Testis (tissue), 3 donors: ENCODE data around the gene VSX2. TPM values are rescaled to one million over a fixed set of nuclear protein-coding genes. Genes with fewer than 3 reads are reported as not detected.

Experiments used
- DNase-seq: peaks from one replicate; pipeline ENCODE4 v3.0.0-alpha.2; 2019
- H3K27ac ChIP-seq, 2 donors: fragments of 200-600 bp; sonication (generic); one replicate each; pipeline ENCODE4 v1.5.1; 2019
- H3K27me3 ChIP-seq: fragments of 200-600 bp; sonication (generic); one replicate; pipeline ENCODE4 v1.5.1; 2019
- H3K36me3 ChIP-seq: fragments of 200-600 bp; sonication (generic); one replicate; pipeline ENCODE4 v1.5.1; 2017; ENCODE audit warnings: low read depth; ENCODE audit errors: missing control alignments
- H3K4me1 ChIP-seq: fragments of 200-600 bp; sonication (generic); one replicate; pipeline ENCODE4 v1.5.1; 2019
- H3K4me3 ChIP-seq, 2 donors: fragments of 200-600 bp; sonication (generic); one replicate each; pipeline ENCODE4 v1.5.1; 2017 to 2019
- H3K9me3 ChIP-seq: fragments of 200-600 bp; sonication (generic); one replicate; pipeline ENCODE4 v1.5.1; 2017
- POLR2A ChIP-seq: fragments of 450-650 bp; IDR thresholded peaks from one replicate; pipeline ENCODE4 v1.6.1; 2017; ENCODE audit warnings: antibody characterized with exemption, mild to moderate bottlenecking, moderate library complexity
- WGBS, 2 donors: methylation state at CpG; one replicate each; pipeline ENCODE4 v1.1.5; 2018; 5-methylcytosine and 5-hydroxymethylcytosine counted together
- intact Hi-C: fragments of 100-400 bp; cut with DNase I; formaldehyde crosslinking; loops from one replicate; pipeline ENCODE4 v1.15.1; 2023; ENCODE audit warnings: low total_unique reads
- polyA plus RNA-seq: library from polyadenylated mRNA; stranded (reverse); fragments of 350-450 nt; fragmentation: Illumina TruSeq; extraction: RNeasy Lipid Tissue Mini Kit (QIAGEN cat#74804); gene quantifications from one replicate; pipeline ENCODE4 v1.2.3, GENCODE V29; 2014; ENCODE audit warnings: low read depth, low replicate concordance; ENCODE audit not compliant: insufficient read depth
- total RNA-seq, 2 donors: library from RNA; depleted of rRNA; stranded (reverse); fragments of >200 nt; gene quantifications; one replicate each; pipeline ENCODE4 v1.2.3, GENCODE V29; 2016
- TF ChIP-seq, protein P1 (sequence below), 3 experiments: fragments of 450-650 bp in 2 of 3; fragments of 200-600 bp in 1 of 3; sonication (generic) in 1 of 3; IDR thresholded peaks; one replicate each; pipeline ENCODE4 v1.5.1; 2016 to 2019; ENCODE audit warnings: antibody characterized with exemption in 3 of 3, mild to moderate bottlenecking in 2 of 3, moderate library complexity in 1 of 3

VSX2 gene
- total and polyA plus RNA-seq, 3 donors from 2014 or later, result 0.16 to 0.55 (median 0.37) TPM

DNA sequence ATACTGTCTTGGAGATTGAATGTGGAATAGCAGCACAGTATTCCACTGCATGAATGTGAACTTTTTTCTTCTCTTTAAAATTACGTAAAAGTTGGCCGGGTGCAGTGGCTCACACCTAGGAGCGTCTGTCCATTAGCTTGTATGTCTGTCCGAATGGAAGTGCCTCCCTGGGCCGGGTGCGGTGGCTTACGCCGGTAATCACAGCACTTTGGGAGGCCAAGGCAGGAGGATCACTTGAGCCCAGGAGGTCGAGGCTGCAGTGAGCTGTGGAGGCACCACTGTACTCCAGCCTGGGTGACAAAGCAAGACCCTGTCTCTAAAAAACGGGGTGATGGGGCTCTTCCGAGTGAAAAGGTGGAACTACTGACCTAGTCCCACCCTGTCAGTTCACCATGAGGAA, 22.6 kb upstream of the VSX2 start:
- TF ChIP-seq, protein P1, sequence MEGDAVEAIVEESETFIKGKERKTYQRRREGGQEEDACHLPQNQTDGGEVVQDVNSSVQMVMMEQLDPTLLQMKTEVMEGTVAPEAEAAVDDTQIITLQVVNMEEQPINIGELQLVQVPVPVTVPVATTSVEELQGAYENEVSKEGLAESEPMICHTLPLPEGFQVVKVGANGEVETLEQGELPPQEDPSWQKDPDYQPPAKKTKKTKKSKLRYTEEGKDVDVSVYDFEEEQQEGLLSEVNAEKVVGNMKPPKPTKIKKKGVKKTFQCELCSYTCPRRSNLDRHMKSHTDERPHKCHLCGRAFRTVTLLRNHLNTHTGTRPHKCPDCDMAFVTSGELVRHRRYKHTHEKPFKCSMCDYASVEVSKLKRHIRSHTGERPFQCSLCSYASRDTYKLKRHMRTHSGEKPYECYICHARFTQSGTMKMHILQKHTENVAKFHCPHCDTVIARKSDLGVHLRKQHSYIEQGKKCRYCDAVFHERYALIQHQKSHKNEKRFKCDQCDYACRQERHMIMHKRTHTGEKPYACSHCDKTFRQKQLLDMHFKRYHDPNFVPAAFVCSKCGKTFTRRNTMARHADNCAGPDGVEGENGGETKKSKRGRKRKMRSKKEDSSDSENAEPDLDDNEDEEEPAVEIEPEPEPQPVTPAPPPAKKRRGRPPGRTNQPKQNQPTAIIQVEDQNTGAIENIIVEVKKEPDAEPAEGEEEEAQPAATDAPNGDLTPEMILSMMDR (IDR thresholded peaks at IDR 0.05), result no peak
- TF ChIP-seq POLR2A, result no peak
- H3K36me3 ChIP-seq, result no peaks in the 10 kb centered on the region
- WGBS, 2 donors, result 92 to 95% methylated on average over 11 of the region's 11 CpGs
- no peaks in the 10 kb centered on the region for H3K27me3 ChIP-seq
- no peaks in the 10 kb centered on the region for H3K9me3 ChIP-seq
- no peak overlapping the region for H3K27ac ChIP-seq
- no peak for DNase-seq
- peaks cover 4% of the 10 kb centered on the region for H3K4me1 ChIP-seq
- no peak overlapping the region for H3K4me3 ChIP-seq
- intact Hi-C loops, result no loop called here

GRCh38 chr14:74217672-74218448, 21.4 kb upstream of the VSX2 start:
- Histone ChIP-seq H3K27me3 (no peaks in the 10 kb centered on the region), H3K27ac (no peak overlapping the region), H3K9me3 (no peaks in the 10 kb centered on the region), H3K4me3 (peak overlapping the region in 1 of 2 donors; percentile 46), H3K36me3 (no peaks in the 10 kb centered on the region), H3K4me1 (peaks cover 4% of the 10 kb centered on the region)
- WGBS, 2 donors, result 9 to 57% methylated on average over 3 to 34 of the region's 40 CpGs
- intact Hi-C loops, result no loop called here
- DNase-seq, result peak; percentile 76
- no peak for TF ChIP-seq POLR2A
- TF ChIP-seq, protein P1 (IDR thresholded peaks at IDR 0.05), result peak; percentile 43 to 92 (median 72)

- DNase-seq, result no peak
- intact Hi-C loops, result no loop called here
- Histone ChIP-seq H3K36me3 (no peaks in the 10 kb centered on the region), H3K4me3 (no peak overlapping the region), H3K27me3 (no peaks in the 10 kb centered on the region), H3K9me3 (no peaks in the 10 kb centered on the region), H3K4me1 (peaks cover 4% of the 10 kb centered on the region), H3K27ac (no peak overlapping the region)
- TF ChIP-seq, protein P1 (IDR thresholded peaks at IDR 0.05), result no peak
- TF ChIP-seq POLR2A, result no peak
- WGBS, 2 donors, result 49 to 51% methylated on average over 4 of the region's 4 CpGs
Observed at GRCh38 chr14:74218462-74218861, 20.8 kb upstream of the VSX2 start.

GRCh38 chr14:74219277-74220205, 19.7 kb upstream of the VSX2 start:
- Histone ChIP-seq H3K27me3 (no peaks in the 10 kb centered on the region), H3K36me3 (no peaks in the 10 kb centered on the region), H3K4me1 (peaks cover 4% of the 10 kb centered on the region), H3K4me3 (no peak overlapping the region), H3K27ac (no peak overlapping the region), H3K9me3 (no peaks in the 10 kb centered on the region)
- no peak for DNase-seq
- TF ChIP-seq, protein P1 (IDR thresholded peaks at IDR 0.05), result no peak
- TF ChIP-seq POLR2A, result no peak
- intact Hi-C loops, result no loop called here
- WGBS, 2 donors, result 63 to 74% methylated on average over 13 of the region's 13 CpGs
